KMS-11 (cell line): ENCODE measurements around the gene NLE1.

Experiments
- H2AFZ ChIP-seq: fragments of 200-600 bp; sonication (generic); 2 replicates; pipeline ENCODE4 v1.6.1; 2016; ENCODE audit warnings: antibody characterized with exemption, mixed run types, low read depth
- H3K27ac ChIP-seq: fragments of 200-600 bp; sonication (generic); 2 replicates; pipeline ENCODE4 v1.6.1; 2016; ENCODE audit warnings: mild to moderate bottlenecking, mixed run types
- H3K27me3 ChIP-seq: fragments of 200-600 bp; sonication (generic); 2 replicates; pipeline ENCODE4 v1.6.1; 2017; ENCODE audit warnings: mild to moderate bottlenecking, low read depth, mixed run types, moderate library complexity; ENCODE audit not compliant: insufficient read depth
- H3K36me3 ChIP-seq: fragments of 200-600 bp; sonication (generic); 2 replicates; pipeline ENCODE4 v1.6.1; 2017; ENCODE audit warnings: mild to moderate bottlenecking, mixed run types; ENCODE audit not compliant: insufficient read depth
- H3K4me1 ChIP-seq: fragments of 200-600 bp; sonication (generic); 2 replicates; pipeline ENCODE4 v1.6.1; 2016; ENCODE audit warnings: mild to moderate bottlenecking, low read depth, mixed run types; ENCODE audit not compliant: poor library complexity, severe bottlenecking
- H3K4me2 ChIP-seq: fragments of 200-600 bp; sonication (generic); 2 replicates; pipeline ENCODE4 v1.7.0; 2016; ENCODE audit warnings: mild to moderate bottlenecking, mixed run types
- H3K4me3 ChIP-seq: fragments of 200-600 bp; sonication (generic); IDR thresholded peaks from 2 replicates; pipeline ENCODE4 v1.6.1; 2017; ENCODE audit warnings: low read depth, low read length, mixed read lengths; ENCODE audit not compliant: insufficient read depth
- H3K79me2 ChIP-seq: fragments of 200-600 bp; sonication (generic); 2 replicates; pipeline ENCODE4 v1.6.1; 2016; ENCODE audit warnings: low read depth, mixed run types; ENCODE audit not compliant: insufficient read depth
- H3K9ac ChIP-seq: fragments of 200-600 bp; sonication (generic); 2 replicates; pipeline ENCODE4 v1.6.1; 2016; ENCODE audit warnings: mild to moderate bottlenecking, mixed run types
- H4K20me1 ChIP-seq: fragments of 200-600 bp; sonication (generic); 2 replicates; pipeline ENCODE4 v1.6.1; 2016; ENCODE audit warnings: mild to moderate bottlenecking, mixed run types; ENCODE audit not compliant: insufficient read depth
- TF ChIP-seq, protein P1 (sequence below): fragments of 200-600 bp; sonication (generic); conservative IDR thresholded peaks from 2 replicates; pipeline ENCODE4 v1.6.1; 2017; ENCODE audit warnings: low read depth, mild to moderate bottlenecking, antibody characterized with exemption, low read length, moderate library complexity, mixed read lengths

The NLE1 gene

GRCh38 chr17:35160354-35161201, 18.5 kb upstream of the NLE1 start:
- no peaks in the 10 kb centered on the region for H3K27me3 ChIP-seq
- H3K79me2 ChIP-seq, result no peaks in the 10 kb centered on the region
- H3K4me3 ChIP-seq, result no peak overlapping the region
- H3K4me1 ChIP-seq, result no peaks in the 10 kb centered on the region
- no peaks in the 10 kb centered on the region for H3K36me3 ChIP-seq
- no peak overlapping the region for H3K27ac ChIP-seq
- H2AFZ ChIP-seq, result no peak overlapping the region
- H3K9ac ChIP-seq, result no peak overlapping the region
- no peaks in the 10 kb centered on the region for H4K20me1 ChIP-seq
- no peak overlapping the region for H3K4me2 ChIP-seq
- TF ChIP-seq, protein P1, sequence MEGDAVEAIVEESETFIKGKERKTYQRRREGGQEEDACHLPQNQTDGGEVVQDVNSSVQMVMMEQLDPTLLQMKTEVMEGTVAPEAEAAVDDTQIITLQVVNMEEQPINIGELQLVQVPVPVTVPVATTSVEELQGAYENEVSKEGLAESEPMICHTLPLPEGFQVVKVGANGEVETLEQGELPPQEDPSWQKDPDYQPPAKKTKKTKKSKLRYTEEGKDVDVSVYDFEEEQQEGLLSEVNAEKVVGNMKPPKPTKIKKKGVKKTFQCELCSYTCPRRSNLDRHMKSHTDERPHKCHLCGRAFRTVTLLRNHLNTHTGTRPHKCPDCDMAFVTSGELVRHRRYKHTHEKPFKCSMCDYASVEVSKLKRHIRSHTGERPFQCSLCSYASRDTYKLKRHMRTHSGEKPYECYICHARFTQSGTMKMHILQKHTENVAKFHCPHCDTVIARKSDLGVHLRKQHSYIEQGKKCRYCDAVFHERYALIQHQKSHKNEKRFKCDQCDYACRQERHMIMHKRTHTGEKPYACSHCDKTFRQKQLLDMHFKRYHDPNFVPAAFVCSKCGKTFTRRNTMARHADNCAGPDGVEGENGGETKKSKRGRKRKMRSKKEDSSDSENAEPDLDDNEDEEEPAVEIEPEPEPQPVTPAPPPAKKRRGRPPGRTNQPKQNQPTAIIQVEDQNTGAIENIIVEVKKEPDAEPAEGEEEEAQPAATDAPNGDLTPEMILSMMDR, result no peak

GRCh38 chr17:35159940-35160339, 17.8 kb upstream of the NLE1 start:
- Histone ChIP-seq H2AFZ (no peak overlapping the region), H3K9ac (no peak overlapping the region), H4K20me1 (no peaks in the 10 kb centered on the region), H3K27ac (no peak overlapping the region), H3K27me3 (no peaks in the 10 kb centered on the region), H3K4me2 (no peak overlapping the region), H3K79me2 (no peaks in the 10 kb centered on the region), H3K4me1 (no peaks in the 10 kb centered on the region), H3K36me3 (no peaks in the 10 kb centered on the region), H3K4me3 (no peak overlapping the region)
- TF ChIP-seq, protein P1, result no peak

GRCh38 chr17:35155246-35155645, 13.1 kb upstream of the NLE1 start:
- no peaks in the 10 kb centered on the region for H3K79me2 ChIP-seq
- H3K27ac ChIP-seq, result no peak overlapping the region
- no peaks in the 10 kb centered on the region for H4K20me1 ChIP-seq
- no peak overlapping the region for H3K9ac ChIP-seq
- no peaks in the 10 kb centered on the region for H3K27me3 ChIP-seq
- TF ChIP-seq, protein P1, result no peak
- no peak overlapping the region for H2AFZ ChIP-seq
- no peaks in the 10 kb centered on the region for H3K4me1 ChIP-seq
- no peaks in the 10 kb centered on the region for H3K36me3 ChIP-seq
- H3K4me3 ChIP-seq, result no peak overlapping the region
- no peak overlapping the region for H3K4me2 ChIP-seq

GRCh38 chr17:35154196-35155165, 12.4 kb upstream of the NLE1 start:
- no peaks in the 10 kb centered on the region for H3K27me3 ChIP-seq
- H3K79me2 ChIP-seq, result no peaks in the 10 kb centered on the region

More at GRCh38 chr17:35154196-35155165, 12.4 kb upstream of the NLE1 start:
- H3K9ac ChIP-seq, result no peak overlapping the region
- TF ChIP-seq, protein P1, result no peak
- no peak overlapping the region for H3K4me2 ChIP-seq
- H3K4me3 ChIP-seq, result no peak overlapping the region
- no peaks in the 10 kb centered on the region for H3K4me1 ChIP-seq
- no peak overlapping the region for H3K27ac ChIP-seq
- H2AFZ ChIP-seq, result no peak overlapping the region
- H4K20me1 ChIP-seq, result no peaks in the 10 kb centered on the region
- H3K36me3 ChIP-seq, result no peaks in the 10 kb centered on the region
